CD4-positive, alpha-beta T cell treated with Interleukin-4 for 1 hour (primary cell): ENCODE measurements around the gene DYNC2H1.
"Not testable (repeated sequence)": the region's sequence is repeated elsewhere in the genome, so short reads cannot be mapped to it uniquely, and the experiment has no call there.

Experiments
- DNase-seq, 2 donors: peaks; one replicate each; pipeline ENCODE4 v3.0.0-alpha.2; 2020 to 2022

DYNC2H1 gene

DNA sequence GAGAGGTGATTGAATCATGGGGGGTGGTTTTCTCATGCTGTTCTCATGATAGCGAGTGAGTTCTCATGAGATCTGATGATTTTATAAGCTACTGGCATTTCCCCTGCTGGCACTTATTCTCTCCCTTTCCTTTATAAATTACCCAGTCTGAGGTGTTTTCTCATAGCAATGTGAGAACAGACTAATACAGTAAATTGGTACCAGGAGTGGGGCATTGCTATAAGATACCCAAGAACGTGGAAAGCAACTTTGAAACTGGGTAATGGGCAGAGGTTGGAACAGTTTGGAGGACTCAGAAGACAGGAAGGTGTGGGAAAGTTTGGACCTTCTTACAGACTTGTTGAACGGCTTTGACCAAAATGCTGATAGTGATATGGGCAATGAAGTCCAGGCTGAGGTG is 265.0 kb downstream of the DYNC2H1 start:
- not testable (repeated sequence) for DNase-seq

DNA sequence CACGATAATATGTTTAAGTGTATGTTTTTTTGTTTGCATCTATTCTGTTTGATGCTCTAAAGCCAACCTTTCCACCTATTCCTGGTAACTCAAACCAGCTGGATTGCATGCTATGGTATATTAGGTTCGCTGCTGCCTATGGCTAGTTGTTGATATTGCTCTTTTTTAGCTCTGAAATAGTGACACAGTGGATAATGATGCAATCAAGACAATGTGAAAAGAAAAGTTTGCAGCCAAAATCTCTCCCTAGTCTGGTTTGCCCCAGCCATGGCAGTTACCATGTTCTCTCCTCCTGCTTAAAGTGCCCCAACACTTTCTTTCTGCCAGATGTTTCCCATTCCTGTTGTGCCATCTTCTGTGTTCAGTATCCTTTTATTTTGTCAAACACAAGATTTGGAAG is 269.7 kb downstream of the DYNC2H1 start:
- DNase-seq = no peak

DNA sequence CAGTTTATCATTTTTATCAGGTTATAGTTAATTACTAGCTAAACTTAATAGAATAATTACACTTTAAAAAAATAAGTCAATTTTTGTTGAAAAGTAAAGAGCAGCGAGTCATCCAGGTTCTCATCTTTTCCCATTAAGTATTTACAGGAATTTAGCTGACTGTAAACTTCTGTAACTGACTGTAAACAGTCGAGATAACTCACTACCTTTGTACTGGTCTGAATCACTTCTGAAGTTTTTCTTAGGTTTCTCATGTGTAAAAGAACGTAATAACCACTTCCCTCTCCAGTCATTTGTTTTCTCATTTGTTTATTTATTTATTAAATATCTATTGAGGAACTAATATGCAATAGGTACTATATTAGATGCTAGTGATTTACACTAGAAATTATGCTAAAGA is 270.8 kb downstream of the DYNC2H1 start:
- no peak for DNase-seq

DNA sequence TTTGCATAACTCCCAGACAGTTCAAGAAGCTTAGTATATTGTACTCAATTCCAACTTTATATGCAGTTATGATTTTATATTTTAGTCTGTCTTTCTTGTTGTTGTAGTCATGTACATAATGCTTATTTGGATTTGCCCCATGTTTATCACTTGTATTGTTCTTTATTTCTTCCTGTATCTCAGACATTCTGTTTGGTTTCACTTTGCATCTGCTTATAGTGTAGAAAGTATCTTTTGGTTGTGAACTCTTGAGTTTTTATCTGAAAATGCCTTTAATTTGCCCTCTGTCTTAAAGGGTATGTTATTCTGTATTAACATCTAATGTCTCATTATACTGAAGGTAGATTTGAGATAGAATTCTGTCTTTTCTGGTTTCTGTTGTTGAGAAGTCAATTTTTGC is 275.4 kb downstream of the DYNC2H1 start:
- DNase-seq = no peak

DNA sequence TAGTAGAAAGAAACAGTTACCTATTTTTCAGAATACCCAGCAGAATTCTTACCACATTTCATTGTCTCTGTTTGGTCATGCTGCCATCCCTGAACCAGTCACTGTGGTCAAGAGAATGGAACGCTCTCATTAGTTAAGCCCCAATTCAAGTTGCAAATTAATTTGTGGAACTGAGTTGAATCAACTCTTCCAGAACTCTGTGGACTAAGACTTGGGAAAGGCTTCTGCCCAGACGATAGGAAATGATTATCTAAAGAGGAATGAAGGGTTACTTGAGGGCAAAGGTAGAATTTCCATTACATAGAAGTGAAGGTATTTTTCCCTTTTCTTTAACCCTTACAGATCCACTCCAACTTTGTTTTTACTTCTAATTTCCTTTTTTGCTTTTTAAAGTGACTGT is 286.4 kb downstream of the DYNC2H1 start:
- no peak for DNase-seq

DNA sequence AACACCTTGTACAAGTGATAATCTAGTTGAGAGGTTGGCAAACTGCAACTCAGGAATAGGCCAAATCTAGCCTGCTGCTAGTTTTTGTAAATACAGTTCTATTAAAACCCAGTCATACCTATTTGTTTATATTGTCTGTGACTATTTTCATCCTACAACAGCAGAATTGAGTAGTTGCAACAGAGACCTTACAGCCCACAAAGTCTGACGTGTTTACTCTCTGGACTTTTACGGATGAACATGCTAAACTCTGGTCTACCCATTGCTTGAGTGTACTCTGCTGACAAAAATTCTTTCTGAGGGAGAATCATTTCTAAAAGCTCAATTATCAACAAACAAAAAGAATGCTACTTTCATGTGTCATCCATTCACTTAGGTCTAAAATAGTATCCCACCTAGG is 287.0 kb downstream of the DYNC2H1 start:
- DNase-seq = no peak

DNA sequence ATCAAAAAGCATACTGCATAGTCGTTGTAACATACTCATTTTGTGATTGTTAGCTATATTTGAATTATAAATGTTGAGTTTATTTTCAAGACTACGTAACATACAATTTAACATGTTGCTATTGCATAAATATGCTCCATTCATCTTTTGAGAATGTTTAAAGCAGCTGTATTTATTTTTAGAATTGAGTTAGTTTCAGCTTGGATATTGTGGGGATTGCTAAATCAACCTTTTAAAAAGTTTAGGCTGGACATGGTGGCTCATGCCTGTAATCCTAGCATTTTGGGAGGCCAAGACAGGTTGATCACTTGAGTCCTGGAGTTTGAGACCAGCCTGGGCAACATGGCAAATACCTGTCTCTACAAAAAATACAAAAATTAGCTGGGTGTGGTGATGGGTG is 288.1 kb downstream of the DYNC2H1 start:
- DNase-seq = no peak

DNA sequence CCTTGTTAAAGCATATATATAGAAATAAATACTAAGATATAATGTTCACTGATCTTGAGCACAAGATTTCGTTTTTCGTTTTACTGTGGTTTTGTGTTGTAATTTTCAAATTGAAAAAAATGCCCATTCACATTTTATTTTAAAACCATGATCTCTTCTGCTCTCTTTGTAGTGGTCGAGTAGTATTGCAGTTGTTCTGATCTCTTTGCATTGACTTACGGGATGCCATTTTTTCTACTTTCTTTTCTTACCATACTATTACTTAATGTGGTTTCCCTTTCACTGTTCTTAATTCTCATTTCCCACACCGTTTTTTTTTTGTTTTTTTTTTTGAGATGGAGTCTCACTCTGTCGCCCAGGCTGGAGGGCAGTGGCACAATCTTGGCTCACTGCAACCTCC is 289.6 kb downstream of the DYNC2H1 start:
- no peak for DNase-seq

DNA sequence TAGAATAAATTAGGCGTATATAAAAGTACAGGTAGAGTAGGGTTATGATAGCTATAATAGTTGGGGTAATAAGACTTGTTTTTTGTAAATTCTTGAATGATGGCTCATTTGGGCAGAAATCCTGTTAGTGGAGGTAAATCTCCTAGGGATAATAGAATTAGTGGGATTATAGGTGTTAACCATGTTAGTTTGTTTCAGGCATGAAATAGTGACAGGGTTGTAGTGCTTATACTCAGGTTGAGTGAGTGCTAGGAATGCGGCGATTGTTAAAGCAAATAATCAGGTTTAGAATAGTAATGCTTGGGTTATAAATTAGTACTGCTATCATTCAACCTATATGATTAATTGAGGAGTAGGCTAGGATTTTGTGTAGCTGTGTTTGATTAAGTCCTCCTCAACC is 297.1 kb downstream of the DYNC2H1 start:
- no peak for DNase-seq

DNA sequence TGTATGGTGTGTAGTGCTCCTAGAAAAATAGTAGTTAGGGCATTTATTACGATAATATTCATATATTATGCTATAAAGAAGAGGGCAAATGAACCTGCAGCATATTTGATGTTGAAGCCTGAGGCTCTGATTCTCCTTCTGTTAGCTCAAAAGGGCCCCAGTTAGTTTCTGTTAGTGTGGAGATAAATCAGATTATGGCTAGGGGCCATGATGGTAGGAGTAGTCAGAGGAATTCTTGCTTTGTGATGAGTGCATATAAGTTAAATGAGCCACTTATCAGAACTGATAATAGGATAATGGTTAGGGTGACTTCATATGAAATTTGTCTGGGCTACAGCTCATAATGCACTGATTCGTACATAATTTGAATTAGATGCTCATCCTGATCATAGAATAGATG is 298.4 kb downstream of the DYNC2H1 start:
- DNase-seq = no peak

DNA sequence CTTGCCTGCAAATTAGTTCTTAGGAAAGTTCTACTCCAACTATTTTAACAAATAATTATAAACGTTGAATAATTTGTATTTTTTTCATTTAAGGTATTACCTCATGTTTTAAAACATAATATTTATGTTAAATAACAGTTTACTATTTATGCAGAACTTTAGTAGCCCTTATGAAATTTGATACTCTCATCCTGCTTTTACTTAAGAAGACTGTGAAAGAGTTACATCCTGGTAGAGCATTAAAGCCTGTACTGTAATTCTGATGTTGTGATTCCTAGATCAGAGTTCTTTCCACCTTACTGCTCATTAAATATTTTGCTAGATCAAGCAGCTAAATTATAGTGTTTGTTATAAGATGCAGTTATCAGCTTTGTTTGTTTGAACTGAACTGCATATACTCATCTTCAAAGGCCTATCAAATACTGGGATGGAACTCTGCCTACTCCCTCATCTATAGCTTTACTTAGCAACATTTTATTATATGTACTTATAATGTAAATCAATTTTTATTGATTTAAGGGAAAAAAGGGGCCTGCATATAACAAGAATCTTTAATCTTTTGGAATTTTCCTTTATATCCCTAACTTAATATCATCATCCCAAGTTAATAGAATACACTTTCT is 304.2 kb downstream of the DYNC2H1 start:
- DNase-seq = no peak

DNA sequence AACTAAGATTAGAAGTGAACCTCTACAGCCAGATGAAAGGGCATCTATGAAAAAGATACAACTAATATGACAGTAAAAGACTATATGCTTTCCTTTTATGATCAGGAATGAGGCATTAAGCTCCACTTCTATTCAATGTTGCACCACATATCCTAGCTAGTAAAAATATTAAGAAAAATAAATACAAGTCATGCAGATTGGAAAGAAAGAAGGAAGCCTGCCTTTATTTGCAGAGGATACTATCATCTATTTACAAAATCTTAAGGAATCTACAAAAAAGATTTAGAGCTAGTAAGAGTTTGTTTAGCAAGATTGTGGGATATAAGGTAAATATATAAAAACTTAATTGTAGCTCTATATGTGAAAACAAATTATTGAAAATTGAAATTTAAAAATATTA is 308.8 kb downstream of the DYNC2H1 start:
- no peak for DNase-seq

DNA sequence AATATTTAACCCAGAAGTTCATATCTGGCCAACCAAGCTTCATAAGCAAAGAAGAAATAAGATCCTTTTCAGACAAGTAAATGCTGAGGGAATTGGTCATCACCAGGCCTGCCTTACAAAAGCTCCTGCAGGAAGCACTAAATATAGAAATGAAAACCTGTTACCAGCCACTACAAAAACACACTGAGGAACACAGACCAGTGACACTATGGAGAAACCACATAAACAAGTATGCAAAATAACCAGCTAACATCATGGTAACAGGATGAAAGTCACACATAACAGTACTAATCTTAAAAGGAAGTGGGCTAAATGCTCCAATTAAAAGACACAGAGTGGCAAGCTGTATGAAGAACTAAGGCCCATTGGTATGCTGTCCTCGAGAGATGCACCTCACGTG is 311.4 kb downstream of the DYNC2H1 start:
- DNase-seq = no peak

DNA sequence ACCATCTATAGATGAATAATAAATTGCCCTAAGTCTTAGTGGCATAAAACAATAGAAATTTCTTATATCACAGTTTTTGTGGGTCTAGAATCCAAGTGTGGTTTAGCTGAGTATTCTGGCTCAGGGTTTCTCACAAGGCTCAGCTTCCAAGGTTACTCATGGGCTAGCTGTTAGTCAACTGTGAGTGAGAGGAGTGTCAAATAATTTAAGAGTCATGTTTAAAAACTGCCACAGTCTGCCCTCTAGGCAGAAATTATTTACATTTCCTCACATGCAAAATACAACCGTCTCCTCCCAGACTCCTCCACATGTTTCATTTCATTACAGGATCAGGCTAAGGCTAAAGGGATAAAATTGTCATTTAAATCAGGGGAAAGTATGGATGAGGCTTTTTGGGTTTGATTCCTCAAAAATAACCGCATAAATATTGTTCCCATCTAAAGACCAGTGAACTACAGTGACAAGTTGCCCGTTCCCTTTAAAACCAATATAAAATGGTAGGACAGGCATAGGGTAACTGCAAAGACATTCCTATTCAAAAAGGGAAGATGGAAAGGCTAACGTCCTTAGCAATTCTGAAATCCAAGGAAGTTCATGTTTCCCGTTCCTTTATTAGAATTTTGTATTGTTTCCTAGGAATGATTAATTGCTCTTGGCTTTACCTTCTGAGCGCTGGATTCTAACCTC is 324.3 kb downstream of the DYNC2H1 start:
- no peak for DNase-seq

DNA sequence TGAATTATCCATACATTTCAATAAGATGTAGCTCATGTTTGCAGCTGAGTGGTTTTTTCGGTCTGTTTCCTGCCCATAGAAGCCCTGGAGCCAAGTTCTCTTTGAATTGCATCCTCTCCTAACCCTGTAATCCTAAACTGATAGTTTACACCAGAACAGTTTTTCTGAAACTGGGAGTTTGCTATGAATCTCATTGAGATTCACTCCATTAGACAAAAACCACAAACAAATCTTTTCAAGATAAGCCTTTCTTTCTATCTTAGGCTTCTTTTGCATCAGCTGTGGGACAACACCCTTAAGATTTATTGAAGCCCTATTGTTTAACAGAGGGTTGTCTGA is 324.8 kb downstream of the DYNC2H1 start:
- no peak for DNase-seq

DNA sequence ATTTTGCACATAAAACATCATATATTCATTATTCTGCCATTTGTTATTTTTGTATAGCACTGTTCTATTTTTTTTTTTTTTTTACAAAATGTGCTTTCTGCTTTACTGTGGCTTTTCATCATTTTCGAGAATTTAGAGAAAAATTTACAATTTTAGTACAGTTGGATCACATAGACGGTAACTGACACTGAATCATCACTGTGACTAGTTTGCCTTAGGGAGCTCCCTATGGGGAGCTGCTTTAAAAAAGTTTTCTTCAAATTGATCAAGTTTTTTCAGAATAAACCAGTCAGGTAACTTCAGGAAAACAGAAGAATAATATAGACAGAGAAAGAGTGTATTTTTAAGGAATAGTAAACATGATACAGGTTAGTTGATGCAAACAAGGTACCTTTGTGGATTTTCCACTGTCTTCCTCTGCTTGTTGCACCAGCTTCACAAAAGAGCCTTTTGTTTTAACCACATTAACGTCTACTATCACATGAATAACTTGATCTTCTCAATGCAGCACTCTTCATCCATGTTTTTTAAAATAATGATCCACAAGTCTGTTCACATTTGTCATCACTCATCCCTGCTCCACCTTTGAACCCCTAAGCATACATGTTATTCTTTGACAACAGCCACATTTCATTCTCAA is 327.0 kb downstream of the DYNC2H1 start:
- no peak for DNase-seq

DNA sequence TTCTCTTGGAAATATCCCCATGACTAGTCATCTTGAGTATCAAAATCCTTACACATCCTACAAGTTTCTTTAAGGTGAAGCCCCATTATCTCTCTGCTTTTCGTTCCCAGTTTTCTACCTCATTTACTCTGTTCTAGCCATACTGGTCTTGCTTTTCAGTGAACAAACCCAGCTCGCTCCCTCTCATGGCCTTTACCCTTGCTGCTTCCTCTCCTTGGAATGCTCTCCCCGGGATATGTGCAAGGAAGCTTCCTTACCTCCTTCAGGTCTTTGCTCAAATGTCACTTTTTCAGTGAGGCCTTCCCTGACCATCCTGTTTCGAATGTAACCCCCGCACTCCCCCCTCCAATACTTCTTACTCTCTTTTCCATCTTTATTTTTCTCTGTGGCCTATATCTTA is 331.8 kb downstream of the DYNC2H1 start:
- DNase-seq = no peak

DNA sequence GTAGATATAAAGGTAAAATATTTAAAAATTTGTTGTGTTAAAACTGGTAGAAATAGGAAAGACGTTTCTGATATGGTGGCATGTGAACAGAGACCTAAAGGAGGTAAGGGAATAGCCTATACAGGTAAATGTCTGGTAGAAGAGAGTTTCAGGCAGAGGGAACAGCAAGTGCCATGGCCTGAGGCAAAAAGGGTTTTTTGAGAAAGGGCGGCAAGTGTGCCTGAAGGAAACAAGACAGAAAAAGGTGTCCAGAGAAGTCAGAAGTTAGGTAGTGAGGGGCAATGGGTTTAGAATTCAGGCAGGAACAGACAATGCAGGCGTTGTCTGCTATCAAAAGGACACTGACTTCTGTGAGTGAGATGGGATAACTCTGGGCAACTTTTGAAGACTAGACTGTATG is 339.7 kb downstream of the DYNC2H1 start:
- no peak for DNase-seq

DNA sequence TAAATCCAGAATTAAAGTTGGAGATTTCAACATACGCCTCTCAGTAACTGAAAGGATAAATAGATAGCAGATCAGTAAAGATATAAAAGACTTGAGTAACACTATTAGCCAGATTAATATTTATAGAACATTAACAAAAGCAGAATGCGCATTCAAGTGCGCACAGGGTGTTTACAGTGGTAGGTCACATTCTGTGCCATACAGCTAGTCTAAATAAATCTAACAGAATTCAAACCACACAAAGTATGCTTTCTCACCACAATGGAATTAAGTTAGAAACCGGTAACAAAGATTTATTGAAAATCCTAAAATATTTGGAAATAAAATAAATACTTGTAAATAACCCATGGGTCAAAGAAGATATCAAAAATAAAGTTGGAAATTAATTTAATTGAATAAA is 341.0 kb downstream of the DYNC2H1 start:
- DNase-seq = no peak

DNA sequence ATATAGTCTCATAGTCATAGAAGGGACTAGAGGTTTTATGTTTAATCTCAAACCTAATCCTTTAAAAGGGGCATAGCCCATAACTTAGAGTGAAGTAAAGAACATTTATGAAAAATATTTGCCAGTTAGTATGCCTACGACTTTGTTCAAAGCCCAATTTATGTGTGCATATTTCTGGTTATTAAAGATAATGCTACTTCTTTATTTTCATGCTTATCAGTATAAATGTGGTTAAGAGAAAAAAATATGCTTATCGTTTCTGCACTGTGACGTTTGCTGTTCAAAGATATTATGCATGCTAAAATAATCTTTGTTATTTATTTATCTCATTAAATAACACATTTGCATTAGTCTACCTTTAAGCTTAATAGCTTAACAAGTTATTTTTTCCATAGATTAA is 343.9 kb downstream of the DYNC2H1 start:
- DNase-seq = no peak

DNA sequence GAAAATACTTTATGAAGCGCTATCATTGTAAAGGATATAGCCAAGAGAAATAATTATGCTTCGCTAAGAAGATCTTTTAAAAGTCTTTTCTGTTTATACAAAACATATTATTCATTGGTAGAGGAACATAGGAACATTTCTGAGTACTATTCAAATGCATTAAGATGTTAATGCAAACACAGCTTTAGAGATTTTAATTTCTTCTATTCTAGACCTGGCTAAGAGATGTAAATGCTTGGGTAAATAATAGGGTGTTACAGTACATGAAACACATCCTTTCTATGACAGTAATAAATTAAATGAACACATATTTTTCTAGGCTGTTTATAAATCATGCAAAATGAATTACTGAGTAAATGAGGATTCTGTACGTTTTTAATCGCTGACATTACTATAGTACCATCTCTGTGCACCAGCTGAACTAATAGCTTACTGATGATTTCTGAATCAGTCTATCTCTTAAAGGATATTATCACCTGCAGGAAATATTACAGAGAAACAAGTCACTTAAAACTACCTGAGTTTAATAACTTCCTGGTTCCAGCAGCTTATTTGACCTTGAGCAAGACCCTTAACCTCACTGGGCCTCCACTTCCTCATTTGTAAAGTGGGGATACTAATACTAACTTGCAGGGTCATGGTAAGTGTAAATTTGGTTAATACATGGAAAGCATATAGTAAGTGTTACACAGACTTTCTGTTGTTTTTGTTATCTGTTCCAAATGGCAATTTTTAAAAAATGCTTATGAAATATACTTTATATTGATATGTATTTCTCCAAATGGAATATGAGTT is 344.9 kb downstream of the DYNC2H1 start:
- no peak for DNase-seq

DNA sequence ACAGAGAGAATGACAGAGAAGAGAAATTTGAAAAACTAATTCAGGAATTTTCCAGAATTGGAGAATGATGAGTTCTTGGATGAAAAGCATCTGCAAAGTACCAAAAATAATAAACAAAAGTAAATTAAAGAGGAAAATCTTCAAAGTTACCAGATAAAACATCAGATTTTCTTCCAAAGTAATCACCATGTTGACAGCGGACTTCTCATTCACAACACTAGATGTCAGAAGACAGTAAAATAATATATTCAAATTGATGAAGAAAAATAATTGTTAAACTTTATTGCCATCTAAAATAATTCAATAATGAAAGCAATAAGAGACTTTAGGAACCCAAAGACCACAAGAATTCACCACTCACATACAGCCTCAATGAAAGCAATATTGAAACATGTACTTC is 355.2 kb downstream of the DYNC2H1 start:
- DNase-seq = no peak

DNA sequence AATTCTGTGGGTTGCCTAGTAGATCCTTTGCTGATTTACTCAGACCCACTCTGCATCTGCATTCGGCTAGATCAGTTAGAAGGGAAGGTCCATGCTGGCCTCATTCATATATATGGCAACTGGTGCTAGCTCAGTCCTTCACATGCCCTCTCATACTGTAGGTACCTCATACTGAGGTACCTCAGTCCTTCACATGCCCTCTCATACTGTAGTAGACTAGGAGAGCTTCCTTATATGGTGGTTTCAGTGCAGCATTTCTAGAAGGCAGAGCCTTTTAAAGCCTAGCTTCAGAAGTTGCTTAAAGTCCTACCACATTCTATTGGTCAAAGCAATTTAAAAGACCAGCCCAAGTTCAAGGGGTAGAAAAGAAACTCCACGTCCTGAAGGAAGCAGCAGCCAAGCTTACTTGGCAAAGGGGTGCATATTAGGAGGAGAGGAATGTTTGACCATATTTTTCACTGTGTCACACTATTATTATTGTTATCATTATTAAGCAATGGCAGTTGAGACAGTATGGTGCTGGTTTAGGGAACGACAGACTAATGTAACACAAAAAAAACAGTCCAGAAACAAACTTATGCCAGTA is 356.4 kb downstream of the DYNC2H1 start:
- DNase-seq = no peak

DNA sequence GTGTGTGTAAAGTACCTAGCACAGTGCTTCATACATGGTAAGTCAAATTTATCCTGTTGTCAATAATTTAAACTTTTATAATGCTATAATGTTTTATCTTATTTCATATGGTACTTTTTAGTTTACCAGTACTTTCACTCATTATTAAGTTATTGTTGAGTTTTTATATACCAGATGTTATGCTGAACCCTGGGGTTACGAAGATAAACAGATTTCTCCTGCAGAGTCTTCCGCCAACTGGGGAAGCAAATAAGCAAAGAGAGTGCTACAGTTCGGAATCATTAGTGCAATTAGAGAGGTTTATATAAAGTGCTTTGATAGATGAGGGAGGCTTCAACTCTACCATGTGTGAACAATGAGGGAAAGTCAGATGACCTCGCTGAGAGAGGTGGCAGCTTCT is 362.3 kb downstream of the DYNC2H1 start:
- no peak for DNase-seq
